ENCODE data around the gene NLRP2B. TPM values are rescaled to one million over a fixed set of nuclear protein-coding genes. Genes with fewer than 3 reads are reported as not detected.
"Not testable (repeated sequence)": the region's sequence is repeated elsewhere in the genome, so short reads cannot be mapped to it uniquely, and the experiment has no call there.

Gene NLRP2B
- not detected in 2 replicates for polyA plus RNA-seq (2011; rRNA removed)
- not detected in 2 replicates for polyA minus RNA-seq (2011; rRNA and poly(A)+ RNA removed)

GRCh38 chrX:57680160-57680559, at the start of gene NLRP2B:
TSS of gene NLRP2B (minus strand) at chrX:57680260.
- Histone ChIP-seq H3K4me3 (ENCODE audit: low read depth, low read length) (no peak within 1 kb of the TSS), H3K9me3 (ENCODE audit: control insufficient read depth, insufficient read depth, low read length) (peaks cover 9% of the 10 kb centered on the region; the same call in 1 of the 2 replicates), H3K27ac (ENCODE audit: low read depth, low read length) (no peak within 1 kb of the TSS), H3K27me3 (ENCODE audit: control insufficient read depth, insufficient read depth, low read length) (no peaks in the 10 kb centered on the region)
- TF ChIP-seq, protein P1, sequence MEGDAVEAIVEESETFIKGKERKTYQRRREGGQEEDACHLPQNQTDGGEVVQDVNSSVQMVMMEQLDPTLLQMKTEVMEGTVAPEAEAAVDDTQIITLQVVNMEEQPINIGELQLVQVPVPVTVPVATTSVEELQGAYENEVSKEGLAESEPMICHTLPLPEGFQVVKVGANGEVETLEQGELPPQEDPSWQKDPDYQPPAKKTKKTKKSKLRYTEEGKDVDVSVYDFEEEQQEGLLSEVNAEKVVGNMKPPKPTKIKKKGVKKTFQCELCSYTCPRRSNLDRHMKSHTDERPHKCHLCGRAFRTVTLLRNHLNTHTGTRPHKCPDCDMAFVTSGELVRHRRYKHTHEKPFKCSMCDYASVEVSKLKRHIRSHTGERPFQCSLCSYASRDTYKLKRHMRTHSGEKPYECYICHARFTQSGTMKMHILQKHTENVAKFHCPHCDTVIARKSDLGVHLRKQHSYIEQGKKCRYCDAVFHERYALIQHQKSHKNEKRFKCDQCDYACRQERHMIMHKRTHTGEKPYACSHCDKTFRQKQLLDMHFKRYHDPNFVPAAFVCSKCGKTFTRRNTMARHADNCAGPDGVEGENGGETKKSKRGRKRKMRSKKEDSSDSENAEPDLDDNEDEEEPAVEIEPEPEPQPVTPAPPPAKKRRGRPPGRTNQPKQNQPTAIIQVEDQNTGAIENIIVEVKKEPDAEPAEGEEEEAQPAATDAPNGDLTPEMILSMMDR (IDR thresholded peaks at IDR 0.05; ENCODE audit: low read depth, low read length), result no peak
- no peak for DNase-seq (ENCODE audit: low read depth, low spot score)
- CTCF ChIA-PET, result no interaction called here
- POLR2A ChIA-PET, result no interaction called here

DNA sequence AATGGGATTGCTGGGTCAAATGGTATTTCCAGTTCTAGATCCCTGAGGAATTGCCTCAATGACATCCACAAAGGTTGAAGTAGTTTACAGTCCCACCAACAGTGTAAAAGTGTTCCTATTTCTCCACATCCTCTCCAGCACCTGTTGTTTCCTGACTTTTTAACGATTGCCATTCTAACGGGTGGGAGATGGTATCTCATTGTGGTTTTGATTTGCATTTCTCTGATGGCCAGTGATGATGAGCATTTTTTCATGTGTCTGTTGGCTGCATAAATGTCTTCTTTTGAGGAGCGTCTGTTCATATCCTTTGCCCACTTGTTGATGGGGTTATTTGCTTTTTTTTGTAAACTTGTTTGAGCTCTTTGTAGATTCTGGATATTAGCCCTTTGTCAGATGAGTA, 45.9 kb upstream of the NLRP2B start:
- POLR2A ChIA-PET; H3K9me3 ChIP-seq (ENCODE audit: control insufficient read depth, insufficient read depth, low read length); CTCF ChIA-PET: not testable (repeated sequence)

DNA sequence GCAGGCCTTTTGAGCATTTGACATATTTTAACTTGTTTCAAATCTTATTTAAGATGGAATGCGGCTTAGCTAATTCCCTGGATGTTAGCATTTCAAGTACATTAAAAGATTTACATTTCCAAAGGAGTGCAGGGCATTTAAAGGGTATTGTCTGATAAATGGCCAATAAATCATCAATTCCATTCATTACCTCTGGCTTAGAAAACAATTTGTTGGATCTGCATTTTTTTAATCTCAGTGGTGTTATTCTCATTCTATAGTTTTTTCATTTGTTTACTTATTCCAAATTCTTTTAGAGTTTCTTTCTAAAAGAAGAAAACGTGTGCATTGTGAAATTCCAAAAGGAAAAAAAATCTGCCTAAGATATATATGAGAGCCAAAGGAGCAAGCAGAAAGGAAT, 1.3 kb upstream of the NLRP2B start:
- ChIA-PET CTCF (no interaction called here), POLR2A (no interaction called here)
- DNase-seq (ENCODE audit: low read depth, low spot score), result no peak
- TF ChIP-seq, protein P1 (IDR thresholded peaks at IDR 0.05; ENCODE audit: low read depth, low read length), result no peak
- Histone ChIP-seq H3K4me3 (ENCODE audit: low read depth, low read length) (no peak overlapping the region), H3K9me3 (ENCODE audit: control insufficient read depth, insufficient read depth, low read length) (peaks cover 9% of the 10 kb centered on the region; the same call in 1 of the 2 replicates), H3K27ac (ENCODE audit: low read depth, low read length) (no peak overlapping the region), H3K27me3 (ENCODE audit: control insufficient read depth, insufficient read depth, low read length) (no peaks in the 10 kb centered on the region)

More for the DNA sequence above, 45.9 kb upstream of the NLRP2B start:
- H3K4me3 ChIP-seq (ENCODE audit: low read depth, low read length); H3K27ac ChIP-seq (ENCODE audit: low read depth, low read length); H3K27me3 ChIP-seq (ENCODE audit: control insufficient read depth, insufficient read depth, low read length); DNase-seq (ENCODE audit: low read depth, low spot score): not testable (repeated sequence)

- TF ChIP-seq, protein P1 (IDR thresholded peaks at IDR 0.05; ENCODE audit: low read depth, low read length), result no peak
- Histone ChIP-seq H3K27ac (ENCODE audit: low read depth, low read length) (no peak overlapping the region), H3K9me3 (ENCODE audit: control insufficient read depth, insufficient read depth, low read length) (peaks cover 9% of the 10 kb centered on the region; the same call in 1 of the 2 replicates), H3K4me3 (ENCODE audit: low read depth, low read length) (no peak overlapping the region), H3K27me3 (ENCODE audit: control insufficient read depth, insufficient read depth, low read length) (no peaks in the 10 kb centered on the region)
- no peak for DNase-seq (ENCODE audit: low read depth, low spot score)
- ChIA-PET POLR2A (no interaction called here), CTCF (no interaction called here)
These were observed 1.2 kb downstream of the NLRP2B start for GRCh38 chrX:57678686-57679428.

- no peak for DNase-seq (ENCODE audit: low read depth, low spot score)
- no peaks in the 10 kb centered on the region for H3K27me3 ChIP-seq (ENCODE audit: control insufficient read depth, insufficient read depth, low read length)
- ChIA-PET CTCF (no interaction called here), POLR2A (no interaction called here)
- TF ChIP-seq, protein P1 (IDR thresholded peaks at IDR 0.05; ENCODE audit: low read depth, low read length), result no peak
- H3K9me3 ChIP-seq (ENCODE audit: control insufficient read depth, insufficient read depth, low read length), result peaks cover 9% of the 10 kb centered on the region; the same call in 1 of the 2 replicates
- H3K4me3 ChIP-seq (ENCODE audit: low read depth, low read length), result no peak overlapping the region
- no peak overlapping the region for H3K27ac ChIP-seq (ENCODE audit: low read depth, low read length)
These were observed 2.8 kb downstream of the NLRP2B start for GRCh38 chrX:57677132-57677858.

Data from AG04450 (cell line).